Activated CD4-positive, CD25-positive, alpha-beta regulatory T cell (primary cell): ENCODE results near the gene ECHS1.
"Not testable (repeated sequence)": the region's sequence is repeated elsewhere in the genome, so short reads cannot be mapped to it uniquely, and the experiment has no call there.

ENCODE experiments used
- DNase-seq, 4 experiments: peaks; one replicate each; lab custom pipeline; 2025; lab: John Stamatoyannopoulos, UW

Gene ECHS1

GRCh38 chr10:133324857-133325260 lies 48.3 kb downstream of the ECHS1 start:
- DNase-seq: no peak

GRCh38 chr10:133324198-133324792 lies 48.9 kb downstream of the ECHS1 start:
- DNase-seq: peak in 2 of 4 experiments; percentile 28 to 47

GRCh38 chr10:133322064-133322709 lies 51.0 kb downstream of the ECHS1 start:
- not testable (repeated sequence) for DNase-seq

- not testable (repeated sequence) for DNase-seq
Measured at GRCh38 chr10:133320852-133321422, 52.2 kb downstream of the ECHS1 start.

- DNase-seq: peak; percentile 31 to 49 (median 40)
Measured at GRCh38 chr10:133318494-133319127, 54.5 kb downstream of the ECHS1 start.

- DNase-seq: no peak
Measured at GRCh38 chr10:133316732-133317131, 56.4 kb downstream of the ECHS1 start.

- no peak for DNase-seq
Measured at GRCh38 chr10:133316266-133316665, 56.9 kb downstream of the ECHS1 start.

- DNase-seq: no peak
Measured at GRCh38 chr10:133315847-133316246, 57.3 kb downstream of the ECHS1 start.

- DNase-seq: no peak
Measured at GRCh38 chr10:133314911-133315310, 58.2 kb downstream of the ECHS1 start.

- no peak for DNase-seq
Measured at GRCh38 chr10:133313192-133313591, 60.0 kb downstream of the ECHS1 start.

GRCh38 chr10:133312769-133313145 lies 60.4 kb downstream of the ECHS1 start:
- no peak for DNase-seq
